ENCODE measurements around the gene PTPRG. TPM values are rescaled to one million over a fixed set of nuclear protein-coding genes. Genes with fewer than 3 reads are reported as not detected.

Gene PTPRG
- total and polyA plus RNA-seq, 2 donors (not counting 1 experiment from before 2014, with no cell fraction given): 67.0 to 97.9 TPM

DNA sequence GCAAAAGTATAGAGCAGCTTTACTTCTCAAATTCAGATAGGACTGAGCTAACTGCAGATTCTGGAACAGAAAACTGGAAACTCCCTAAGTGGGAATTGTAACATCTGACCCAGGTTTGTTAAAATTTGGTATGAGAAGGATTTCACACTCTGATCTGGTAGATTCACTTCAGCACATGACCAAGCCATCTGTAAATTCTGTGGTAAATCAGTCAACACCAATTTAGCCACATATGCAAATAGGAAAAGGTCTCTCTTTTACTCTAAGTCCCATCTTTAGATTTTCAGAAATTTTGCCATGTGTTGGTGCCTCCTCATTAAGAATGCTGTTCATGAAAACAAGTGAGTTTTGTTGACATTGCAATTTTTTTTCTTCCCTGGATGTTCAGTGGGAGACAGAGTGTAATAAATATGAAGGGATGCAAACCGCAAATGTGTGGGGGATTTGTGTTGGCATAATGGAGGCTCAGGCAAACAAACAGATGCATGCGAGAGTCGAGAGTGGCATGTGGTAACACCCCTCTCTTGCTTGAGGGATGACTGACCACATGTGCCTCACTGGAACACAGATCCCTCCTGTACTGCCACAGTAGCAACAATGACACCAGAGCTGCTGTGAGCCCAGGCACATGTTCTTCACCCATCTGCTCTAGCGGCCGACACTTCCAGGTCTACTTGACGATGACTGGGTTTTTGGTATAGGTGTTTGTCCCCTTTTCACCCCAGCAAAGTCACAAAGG lies 665.4 kb downstream of the PTPRG start:
- no peaks in the 10 kb centered on the region for H3K36me3 ChIP-seq (ENCODE audit: control insufficient read depth, insufficient read depth, low read length)
- H3K79me2 ChIP-seq (ENCODE audit: control insufficient read depth, insufficient read depth, low read length): no peaks in the 10 kb centered on the region
- no peaks in the 10 kb centered on the region for H3K9me3 ChIP-seq (ENCODE audit: control insufficient read depth, insufficient read depth, low read depth, low read length)
- no peak overlapping the region for H2AFZ ChIP-seq (ENCODE audit: low read length)
- no peaks in the 10 kb centered on the region for H4K20me1 ChIP-seq (ENCODE audit: control insufficient read depth, extremely low read depth, insufficient read depth, low read length)
- no peak overlapping the region for H3K27ac ChIP-seq (ENCODE audit: insufficient read depth, low read length)
- no peaks in the 10 kb centered on the region for H3K4me1 ChIP-seq (ENCODE audit: control insufficient read depth, extremely low read depth, insufficient read depth, low read length)
- H3K9ac ChIP-seq (ENCODE audit: insufficient read depth, low read length): no peak overlapping the region
- no peak for DNase-seq (ENCODE audit: low read depth in 2 of 2)
- TF ChIP-seq EZH2 (IDR thresholded peaks at IDR 0.05; ENCODE audit: low read length, missing control alignments): no peak
- TF ChIP-seq, protein P1, sequence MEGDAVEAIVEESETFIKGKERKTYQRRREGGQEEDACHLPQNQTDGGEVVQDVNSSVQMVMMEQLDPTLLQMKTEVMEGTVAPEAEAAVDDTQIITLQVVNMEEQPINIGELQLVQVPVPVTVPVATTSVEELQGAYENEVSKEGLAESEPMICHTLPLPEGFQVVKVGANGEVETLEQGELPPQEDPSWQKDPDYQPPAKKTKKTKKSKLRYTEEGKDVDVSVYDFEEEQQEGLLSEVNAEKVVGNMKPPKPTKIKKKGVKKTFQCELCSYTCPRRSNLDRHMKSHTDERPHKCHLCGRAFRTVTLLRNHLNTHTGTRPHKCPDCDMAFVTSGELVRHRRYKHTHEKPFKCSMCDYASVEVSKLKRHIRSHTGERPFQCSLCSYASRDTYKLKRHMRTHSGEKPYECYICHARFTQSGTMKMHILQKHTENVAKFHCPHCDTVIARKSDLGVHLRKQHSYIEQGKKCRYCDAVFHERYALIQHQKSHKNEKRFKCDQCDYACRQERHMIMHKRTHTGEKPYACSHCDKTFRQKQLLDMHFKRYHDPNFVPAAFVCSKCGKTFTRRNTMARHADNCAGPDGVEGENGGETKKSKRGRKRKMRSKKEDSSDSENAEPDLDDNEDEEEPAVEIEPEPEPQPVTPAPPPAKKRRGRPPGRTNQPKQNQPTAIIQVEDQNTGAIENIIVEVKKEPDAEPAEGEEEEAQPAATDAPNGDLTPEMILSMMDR (conservative IDR thresholded peaks at IDR 0.05 in 1 of 2, IDR thresholded peaks at IDR 0.05 in 1 of 2; ENCODE audit: low read depth in 1 of 2, low read length in 2 of 2): no peak
- H3K27me3 ChIP-seq (ENCODE audit: control insufficient read depth, insufficient read depth, low read length): no peaks in the 10 kb centered on the region
- H3K4me2 ChIP-seq (ENCODE audit: extremely low read depth, insufficient read depth, low read length): no peak overlapping the region
- H3K4me3 ChIP-seq (replicated peaks in 1 of 4; ENCODE audit: control extremely low read depth in 1 of 4, insufficient read depth in 1 of 4, low read depth in 3 of 4, low read length in 4 of 4): no peak overlapping the region

DNA sequence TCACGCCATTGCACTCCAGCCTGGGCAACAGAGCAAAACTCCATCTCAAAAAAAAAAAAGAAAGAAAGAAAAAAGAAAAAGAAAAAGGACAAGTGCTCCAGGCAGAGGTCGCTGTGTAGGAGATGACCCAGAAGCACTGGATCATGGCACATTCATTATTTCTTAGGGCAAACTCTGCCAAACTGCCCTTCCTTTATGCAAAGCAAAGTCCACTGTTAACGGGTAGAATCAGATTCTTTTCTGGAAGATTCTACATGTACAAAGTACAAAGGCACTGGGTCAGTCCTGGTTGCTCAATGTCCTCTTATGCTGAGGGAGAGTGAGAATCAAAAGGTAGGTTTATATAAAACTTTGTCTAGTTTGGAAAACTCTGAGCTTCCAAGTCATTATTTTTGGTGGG lies 667.1 kb downstream of the PTPRG start:
- H3K4me3 ChIP-seq (replicated peaks in 1 of 4; ENCODE audit: control extremely low read depth in 1 of 4, insufficient read depth in 1 of 4, low read depth in 3 of 4, low read length in 4 of 4): no peak overlapping the region
- H3K4me2 ChIP-seq (ENCODE audit: extremely low read depth, insufficient read depth, low read length): no peak overlapping the region
- no peaks in the 10 kb centered on the region for H3K36me3 ChIP-seq (ENCODE audit: control insufficient read depth, insufficient read depth, low read length)
- H3K9ac ChIP-seq (ENCODE audit: insufficient read depth, low read length): no peak overlapping the region
- no peaks in the 10 kb centered on the region for H3K27me3 ChIP-seq (ENCODE audit: control insufficient read depth, insufficient read depth, low read length)
- H2AFZ ChIP-seq (ENCODE audit: low read length): no peak overlapping the region
- H4K20me1 ChIP-seq (ENCODE audit: control insufficient read depth, extremely low read depth, insufficient read depth, low read length): no peaks in the 10 kb centered on the region
- H3K4me1 ChIP-seq (ENCODE audit: control insufficient read depth, extremely low read depth, insufficient read depth, low read length): no peaks in the 10 kb centered on the region
- TF ChIP-seq, protein P1 (conservative IDR thresholded peaks at IDR 0.05 in 1 of 2, IDR thresholded peaks at IDR 0.05 in 1 of 2; ENCODE audit: low read depth in 1 of 2, low read length in 2 of 2): no peak
- TF ChIP-seq EZH2 (IDR thresholded peaks at IDR 0.05; ENCODE audit: low read length, missing control alignments): no peak
- H3K9me3 ChIP-seq (ENCODE audit: control insufficient read depth, insufficient read depth, low read depth, low read length): no peaks in the 10 kb centered on the region
- H3K79me2 ChIP-seq (ENCODE audit: control insufficient read depth, insufficient read depth, low read length): no peaks in the 10 kb centered on the region
- no peak for DNase-seq (ENCODE audit: low read depth in 2 of 2)
- no peak overlapping the region for H3K27ac ChIP-seq (ENCODE audit: insufficient read depth, low read length)

DNA sequence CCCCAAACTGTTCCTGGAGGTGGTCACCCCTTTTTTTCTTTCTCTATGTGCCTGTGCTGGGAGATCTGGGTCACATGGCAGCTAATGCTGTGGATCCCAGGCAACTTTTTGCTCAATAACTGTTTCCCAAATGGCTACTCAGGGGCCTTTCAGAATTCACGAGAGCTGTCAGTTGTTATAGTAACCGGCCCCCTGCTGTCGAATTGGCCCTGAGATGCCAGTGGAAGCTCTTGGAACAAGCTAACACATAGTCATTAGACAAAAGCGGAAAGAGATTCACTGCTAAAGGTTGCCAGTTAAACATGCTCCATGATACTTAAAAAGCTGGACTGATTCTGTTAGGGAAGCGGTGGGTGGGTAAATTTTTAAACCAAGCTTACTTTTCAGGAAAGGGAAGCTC lies 667.8 kb downstream of the PTPRG start:
- H3K27me3 ChIP-seq (ENCODE audit: control insufficient read depth, insufficient read depth, low read length): no peaks in the 10 kb centered on the region
- H3K79me2 ChIP-seq (ENCODE audit: control insufficient read depth, insufficient read depth, low read length): no peaks in the 10 kb centered on the region
- no peak overlapping the region for H3K27ac ChIP-seq (ENCODE audit: insufficient read depth, low read length)
- no peak for TF ChIP-seq EZH2 (IDR thresholded peaks at IDR 0.05; ENCODE audit: low read length, missing control alignments)
- TF ChIP-seq, protein P1 (conservative IDR thresholded peaks at IDR 0.05 in 1 of 2, IDR thresholded peaks at IDR 0.05 in 1 of 2; ENCODE audit: low read depth in 1 of 2, low read length in 2 of 2): no peak
- no peaks in the 10 kb centered on the region for H3K36me3 ChIP-seq (ENCODE audit: control insufficient read depth, insufficient read depth, low read length)
- no peaks in the 10 kb centered on the region for H4K20me1 ChIP-seq (ENCODE audit: control insufficient read depth, extremely low read depth, insufficient read depth, low read length)
- no peaks in the 10 kb centered on the region for H3K9me3 ChIP-seq (ENCODE audit: control insufficient read depth, insufficient read depth, low read depth, low read length)
- H3K4me3 ChIP-seq (replicated peaks in 1 of 4; ENCODE audit: control extremely low read depth in 1 of 4, insufficient read depth in 1 of 4, low read depth in 3 of 4, low read length in 4 of 4): no peak overlapping the region
- H3K4me1 ChIP-seq (ENCODE audit: control insufficient read depth, extremely low read depth, insufficient read depth, low read length): no peaks in the 10 kb centered on the region
- DNase-seq (ENCODE audit: low read depth in 2 of 2): no peak
- H3K4me2 ChIP-seq (ENCODE audit: extremely low read depth, insufficient read depth, low read length): no peak overlapping the region
- H3K9ac ChIP-seq (ENCODE audit: insufficient read depth, low read length): no peak overlapping the region
- H2AFZ ChIP-seq (ENCODE audit: low read length): no peak overlapping the region
